ENCODE data around the gene TBC1D16.

Gene TBC1D16

DNA sequence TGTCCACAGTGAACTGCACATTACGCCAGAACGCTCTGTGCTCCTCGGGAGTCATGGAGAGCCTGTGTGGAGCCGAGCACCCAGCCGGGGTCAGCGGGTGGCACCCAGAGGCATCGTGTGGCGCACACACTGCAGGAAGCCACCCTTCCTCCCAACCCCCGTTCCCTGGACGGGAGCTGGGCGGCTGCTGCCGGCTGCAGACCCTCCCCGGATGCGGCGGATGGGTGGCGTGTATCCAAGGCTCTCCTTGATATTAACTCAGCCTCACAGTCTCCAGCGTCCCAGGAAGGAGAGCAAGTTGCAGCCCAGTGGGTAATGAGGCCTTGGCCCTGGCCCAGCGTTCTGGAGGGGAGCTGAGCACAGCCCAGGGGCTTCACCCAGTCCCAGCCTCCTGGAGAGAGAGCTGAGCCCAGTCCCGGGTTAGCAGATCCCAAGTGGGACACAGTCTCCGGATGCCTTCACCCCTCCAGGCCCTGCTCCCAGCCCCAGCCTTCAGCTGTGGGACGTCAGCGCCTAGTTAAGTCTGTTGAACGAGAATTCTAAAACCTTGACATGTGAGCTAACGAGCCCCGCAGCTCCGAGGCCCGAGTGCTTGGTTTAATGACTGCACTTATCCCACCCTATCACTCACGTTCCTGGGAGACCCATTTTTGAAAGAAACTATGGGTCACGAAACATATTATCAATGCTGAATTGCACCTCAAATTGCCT is 86.6 kb downstream of the TBC1D16 start:
- no peak for DNase-seq

DNA sequence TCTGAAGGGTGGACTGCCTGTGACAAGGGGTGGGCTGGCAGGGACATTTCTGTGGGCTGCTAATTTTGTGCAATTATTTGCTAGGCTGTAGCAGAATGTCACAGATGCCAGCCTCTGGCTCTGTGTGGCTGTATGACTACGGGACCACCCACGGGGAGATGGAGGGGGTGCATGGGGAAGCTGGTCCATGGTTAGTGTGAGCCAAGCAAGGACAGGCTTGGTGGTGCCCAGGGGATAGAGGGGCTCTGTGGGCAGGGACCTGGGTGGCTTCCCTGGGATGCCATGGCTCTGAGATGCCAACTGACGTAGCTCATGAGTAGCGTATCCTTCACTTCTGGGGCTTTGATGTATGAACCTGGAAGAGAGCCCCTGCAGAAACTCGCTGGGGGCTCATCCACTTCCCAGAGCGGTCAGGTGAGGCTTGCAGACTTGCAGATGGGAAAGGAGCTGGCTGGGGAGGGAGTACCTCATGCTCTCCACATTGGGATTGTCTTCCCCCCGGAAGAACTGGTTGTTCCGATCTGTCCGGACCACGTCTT is 87.2 kb downstream of the TBC1D16 start:
- DNase-seq: no peak

DNA sequence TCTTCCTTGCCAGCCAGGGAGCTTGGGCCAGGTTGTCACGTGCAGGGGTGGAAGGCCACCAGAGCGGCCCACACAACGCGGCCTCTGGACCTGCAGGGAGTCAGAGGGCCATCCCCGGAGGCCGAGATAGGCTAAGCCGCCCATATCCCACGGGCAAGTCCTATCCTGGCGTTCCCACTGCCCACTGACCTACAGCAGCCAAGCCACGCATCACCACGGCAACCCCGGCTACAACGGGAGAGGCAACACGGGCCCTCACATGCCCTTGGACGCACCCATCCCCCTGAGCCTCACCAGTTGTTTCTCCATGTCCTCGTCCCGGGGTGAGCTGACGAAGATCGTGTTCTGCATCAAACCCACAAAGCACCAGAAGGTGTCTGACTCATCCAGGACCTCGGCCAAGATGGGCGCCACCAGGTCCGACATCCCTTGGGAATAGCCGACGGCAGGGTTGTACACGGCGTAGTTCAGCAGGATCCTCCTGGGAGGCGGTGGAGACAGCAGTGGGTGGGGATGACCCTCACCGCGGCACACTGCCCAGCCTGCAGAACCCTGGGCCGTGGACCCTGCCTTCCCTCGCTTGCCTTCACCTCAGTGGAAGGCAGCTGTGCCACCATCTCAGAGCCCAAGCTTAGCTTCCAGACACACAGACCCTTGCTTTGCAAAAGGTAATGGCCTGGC is 88.2 kb downstream of the TBC1D16 start:
- no peak for DNase-seq

DNA sequence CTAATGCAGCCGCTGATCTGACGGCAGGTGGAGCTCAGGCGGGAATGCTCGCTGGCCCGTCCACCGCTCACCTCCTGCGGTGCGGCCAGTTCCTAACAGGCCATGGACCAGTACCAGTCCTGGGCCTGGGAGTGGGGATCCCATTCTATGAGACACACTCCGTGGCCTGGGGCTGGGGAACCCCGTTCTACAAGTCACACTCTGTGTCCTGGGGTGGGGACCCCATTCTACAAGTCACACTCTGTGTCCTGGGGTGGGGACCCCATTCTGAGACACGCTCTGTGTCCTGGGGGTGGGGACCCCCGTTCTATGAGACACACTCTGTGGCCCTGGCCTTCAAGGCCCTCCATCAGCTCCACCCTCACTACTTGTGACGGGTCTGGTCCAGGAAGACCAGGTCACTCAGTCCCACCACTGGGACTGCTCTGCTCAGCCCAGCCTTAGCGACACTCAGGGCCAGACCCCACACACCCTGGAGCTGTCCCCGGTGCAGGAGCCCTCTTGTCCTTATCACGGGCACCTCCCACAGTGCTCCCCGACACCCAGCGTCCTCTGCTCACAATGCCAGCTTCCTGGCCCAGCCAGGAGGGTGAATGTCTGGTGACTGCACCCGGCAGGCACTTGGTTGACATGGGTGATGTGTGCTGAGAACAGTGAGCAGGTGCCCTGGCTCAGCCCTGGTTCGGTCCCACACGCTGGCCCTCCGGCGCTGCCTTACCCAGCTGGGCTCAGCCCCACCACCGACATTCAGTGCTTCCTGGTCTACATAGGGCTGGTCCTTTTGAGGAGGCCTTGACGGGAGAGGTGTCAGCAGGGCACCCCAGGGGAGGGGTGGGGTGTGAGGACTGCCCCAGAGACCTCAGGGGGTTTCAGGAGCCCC is 89.1 kb downstream of the TBC1D16 start:
- no peak for DNase-seq

DNA sequence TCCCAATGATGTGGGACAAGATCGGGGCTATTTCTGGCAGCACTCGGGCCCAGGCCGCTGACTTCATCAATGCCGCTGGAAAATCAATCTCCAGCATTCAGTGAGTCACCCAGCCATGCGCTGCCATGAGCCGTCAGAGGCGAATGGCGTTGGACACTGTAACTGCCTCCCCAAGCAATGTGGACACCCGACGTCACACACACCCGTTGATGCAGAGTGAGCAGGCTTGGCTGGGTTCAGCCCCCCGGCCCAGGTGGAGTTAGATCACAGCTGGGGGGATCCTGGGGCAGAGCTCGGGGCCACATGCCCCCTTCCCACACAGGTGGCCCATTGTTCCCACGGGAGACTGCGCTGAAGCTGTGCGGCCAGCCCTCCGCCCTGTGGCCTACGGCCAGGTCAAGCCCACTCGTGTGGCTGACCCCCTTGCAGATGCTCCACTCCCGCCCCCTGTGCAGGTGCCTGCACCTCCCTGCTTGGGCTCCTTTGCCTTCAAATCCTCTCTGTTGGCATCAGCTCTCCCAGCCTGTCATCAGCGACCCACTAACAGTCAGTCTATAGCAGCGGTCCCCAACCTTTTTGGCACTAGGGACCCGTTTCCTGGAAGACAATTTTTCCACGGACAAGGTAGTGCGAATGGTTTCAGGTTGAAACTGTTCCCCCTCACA is 89.9 kb downstream of the TBC1D16 start:
- no peak for DNase-seq

DNA sequence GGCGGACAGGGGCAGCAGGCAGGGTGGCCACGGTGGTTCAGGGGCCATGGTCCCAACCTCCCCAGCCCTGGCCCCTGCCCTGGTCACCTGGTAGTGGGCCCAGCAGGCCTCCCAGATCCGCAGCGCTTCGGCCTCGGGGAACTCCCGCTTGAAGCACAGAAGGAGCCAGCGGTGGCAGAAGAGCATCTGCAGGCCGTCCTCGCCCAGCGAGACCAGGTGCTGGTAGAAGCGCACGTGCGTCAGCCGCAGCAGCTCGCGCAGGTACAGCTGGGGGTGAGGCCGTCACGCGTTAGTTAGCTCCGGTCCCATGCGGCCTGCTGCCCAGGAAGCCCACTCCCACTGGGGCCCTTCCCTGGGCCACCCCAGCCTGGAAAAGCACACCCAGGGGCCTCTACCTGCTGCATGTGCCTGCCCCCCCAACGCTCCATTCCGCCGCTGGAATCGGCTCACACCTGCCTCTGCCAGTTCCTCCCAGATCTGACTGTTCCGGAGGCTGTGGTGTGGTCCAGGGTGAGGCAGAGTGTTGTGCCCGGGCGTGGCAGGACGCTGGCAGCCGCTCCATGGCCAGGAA is 90.8 kb downstream of the TBC1D16 start:
- DNase-seq: no peak

DNA sequence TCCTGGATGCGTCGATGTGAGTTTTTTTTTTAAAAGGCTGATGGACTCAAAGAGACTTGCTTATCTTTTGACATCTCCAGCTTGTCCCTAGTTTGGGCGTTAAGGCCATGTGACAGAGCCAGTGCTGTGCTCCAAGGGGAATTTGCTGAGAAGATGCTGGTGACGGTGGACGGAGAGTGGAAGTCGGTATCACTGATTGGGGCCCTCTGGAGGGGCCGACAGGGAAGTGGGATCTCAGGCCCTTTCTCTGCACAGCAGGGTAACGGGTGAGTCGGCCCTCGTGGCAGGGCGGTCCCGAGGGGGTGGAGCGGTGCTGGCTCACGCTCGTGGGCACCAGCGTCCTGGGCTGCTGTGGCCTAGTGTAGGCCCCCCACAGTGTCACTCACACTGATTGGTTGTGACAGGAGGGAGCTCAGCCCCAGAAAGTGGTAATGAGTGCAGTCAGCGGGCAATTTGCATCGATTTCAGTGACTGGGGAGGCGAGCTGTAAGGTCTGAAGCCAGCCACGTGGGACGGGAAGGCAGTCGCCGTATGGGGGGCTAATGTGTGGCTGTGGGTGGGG is 91.3 kb downstream of the TBC1D16 start:
- DNase-seq: no peak

DNA sequence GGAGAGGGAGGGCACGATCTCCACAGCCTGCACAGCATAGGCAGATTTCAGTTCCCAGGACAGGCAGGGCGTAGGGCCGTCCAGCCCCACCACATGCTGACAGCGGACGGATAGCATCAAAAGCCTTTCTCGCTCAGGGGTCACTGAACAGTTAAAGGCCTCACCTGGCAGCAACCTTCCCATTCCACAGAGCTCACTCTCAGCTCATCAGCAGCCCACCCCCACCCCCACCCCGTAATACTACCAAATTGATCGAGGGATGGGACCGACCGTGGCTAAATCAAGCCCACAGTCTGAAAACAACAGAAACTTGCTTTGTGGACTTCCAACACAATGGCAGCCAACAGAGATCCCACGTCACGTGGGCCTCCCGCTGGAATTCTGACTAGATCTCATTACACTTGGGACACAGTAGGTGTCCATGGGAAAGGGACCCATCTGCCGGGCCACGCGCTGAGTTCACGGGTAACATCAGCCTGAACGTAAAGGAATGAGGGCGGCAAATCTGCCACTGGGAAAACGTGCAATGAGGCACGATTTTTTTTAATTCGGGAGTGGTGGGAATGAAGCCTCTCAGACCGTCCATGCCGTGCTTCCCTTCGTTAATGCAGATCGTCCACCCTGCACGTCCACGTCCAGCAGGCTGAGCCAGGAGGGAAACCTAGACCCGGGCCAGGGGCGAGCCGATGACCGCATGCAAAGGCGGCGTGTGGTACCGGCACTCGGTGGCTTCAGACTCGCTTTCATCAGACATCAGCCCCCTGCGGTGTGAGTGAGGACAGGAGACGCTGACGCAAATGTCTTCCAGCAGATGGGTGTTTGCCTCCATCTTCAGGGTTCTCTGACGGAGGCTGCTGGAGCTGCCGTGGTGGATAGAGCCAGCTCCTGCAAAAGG is 92.1 kb downstream of the TBC1D16 start:
- DNase-seq: no peak

DNA sequence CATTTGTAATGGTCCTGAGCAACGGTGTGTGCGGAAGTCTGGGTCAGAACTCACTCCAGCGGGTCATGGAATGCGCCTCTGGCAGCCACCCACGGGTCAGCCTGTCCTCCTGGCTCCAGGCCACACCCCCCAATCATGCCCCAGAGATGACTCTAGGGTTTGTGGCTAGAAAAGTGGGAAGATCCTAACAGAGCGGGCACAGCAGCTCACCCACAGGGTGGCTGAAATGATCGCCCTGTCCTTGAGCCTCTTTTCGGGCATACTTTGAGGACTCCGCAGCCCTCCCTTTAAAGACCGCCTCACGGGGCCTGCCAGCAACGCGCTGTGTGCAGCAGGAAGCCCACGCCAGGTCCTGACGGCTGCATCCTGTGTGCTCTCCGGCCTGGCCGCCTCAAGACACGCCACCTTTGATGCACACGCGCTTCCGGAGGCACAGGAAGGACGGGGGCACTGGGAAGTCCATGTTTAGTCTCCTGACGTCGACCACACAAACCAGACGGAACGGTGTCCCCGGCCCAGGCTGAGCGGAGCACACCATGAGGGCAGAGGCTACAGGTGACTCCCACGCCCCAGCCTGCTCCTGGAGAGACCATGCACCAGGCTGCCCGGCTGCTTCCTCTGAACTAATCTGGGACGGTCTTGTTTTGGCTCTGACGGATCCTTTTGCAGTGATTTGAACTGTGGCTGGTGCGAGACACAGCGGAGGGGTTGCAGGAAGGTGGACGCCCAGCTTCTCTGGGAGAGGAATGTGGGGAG is 92.9 kb downstream of the TBC1D16 start:
- no peak for DNase-seq

DNA sequence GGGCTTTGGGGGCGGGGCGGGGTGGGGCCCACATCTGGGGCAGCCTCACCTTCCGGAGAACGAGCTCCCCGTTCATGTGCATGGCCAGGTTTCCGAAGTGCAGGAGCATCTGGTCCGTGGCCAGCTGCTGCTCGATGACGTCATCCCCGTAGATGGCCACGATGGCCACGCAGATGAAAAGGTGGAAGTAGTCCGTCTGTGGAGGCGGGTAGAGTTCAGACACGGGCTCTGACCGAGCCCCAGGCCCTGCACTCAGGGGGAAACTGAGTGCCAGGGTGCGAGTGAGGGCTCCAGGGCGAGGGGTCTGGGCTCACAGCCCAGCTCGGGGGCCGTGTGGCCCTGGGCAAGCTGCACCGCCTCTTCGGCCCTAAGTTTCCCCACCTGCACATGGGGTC is 93.7 kb downstream of the TBC1D16 start:
- no peak for DNase-seq

DNA sequence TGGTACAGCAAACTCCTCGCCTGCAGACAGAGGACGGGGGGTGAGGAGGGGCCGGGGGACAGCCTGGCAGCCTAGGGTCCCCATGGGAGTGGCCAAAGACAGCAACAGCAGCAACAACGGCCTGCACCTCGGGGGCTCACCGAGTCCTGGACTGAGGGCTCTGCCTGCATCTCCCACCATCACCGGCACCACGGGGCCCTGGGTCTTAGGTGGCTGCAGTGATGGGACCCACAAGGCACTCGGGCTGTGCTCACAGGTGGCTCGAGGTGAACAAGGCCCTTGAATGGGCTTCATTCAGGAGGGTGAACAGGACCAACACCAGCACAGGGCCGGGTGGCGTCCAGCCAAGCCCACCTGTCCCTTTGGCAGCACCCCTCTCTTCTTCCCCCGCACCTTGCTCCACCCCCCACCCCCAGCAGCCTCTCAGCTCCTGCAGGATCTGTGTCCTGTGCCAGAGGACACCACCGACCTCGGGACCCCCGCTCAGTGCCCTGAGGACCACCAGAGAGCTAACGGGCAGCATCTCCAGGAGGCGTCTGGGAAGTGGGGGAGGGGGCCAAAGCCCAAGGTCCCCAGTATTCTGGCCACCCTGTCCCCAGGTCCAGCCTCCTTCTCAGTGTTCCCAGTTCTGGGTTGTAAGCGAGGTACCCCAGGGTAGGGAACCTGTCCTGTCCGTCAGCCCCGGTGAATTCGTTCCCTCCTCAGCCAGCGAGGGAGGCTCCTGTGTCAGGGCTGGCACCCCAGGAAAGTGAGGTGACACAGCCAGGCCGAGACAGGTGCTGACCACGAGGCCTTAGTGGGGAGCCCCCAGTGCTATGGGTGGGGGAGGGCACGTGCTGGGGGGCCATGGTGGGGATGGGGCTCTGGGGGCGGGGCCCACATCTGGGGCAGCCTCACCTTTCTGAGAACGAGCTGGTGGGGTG is 94.3 kb downstream of the TBC1D16 start:
- no peak for DNase-seq

DNA sequence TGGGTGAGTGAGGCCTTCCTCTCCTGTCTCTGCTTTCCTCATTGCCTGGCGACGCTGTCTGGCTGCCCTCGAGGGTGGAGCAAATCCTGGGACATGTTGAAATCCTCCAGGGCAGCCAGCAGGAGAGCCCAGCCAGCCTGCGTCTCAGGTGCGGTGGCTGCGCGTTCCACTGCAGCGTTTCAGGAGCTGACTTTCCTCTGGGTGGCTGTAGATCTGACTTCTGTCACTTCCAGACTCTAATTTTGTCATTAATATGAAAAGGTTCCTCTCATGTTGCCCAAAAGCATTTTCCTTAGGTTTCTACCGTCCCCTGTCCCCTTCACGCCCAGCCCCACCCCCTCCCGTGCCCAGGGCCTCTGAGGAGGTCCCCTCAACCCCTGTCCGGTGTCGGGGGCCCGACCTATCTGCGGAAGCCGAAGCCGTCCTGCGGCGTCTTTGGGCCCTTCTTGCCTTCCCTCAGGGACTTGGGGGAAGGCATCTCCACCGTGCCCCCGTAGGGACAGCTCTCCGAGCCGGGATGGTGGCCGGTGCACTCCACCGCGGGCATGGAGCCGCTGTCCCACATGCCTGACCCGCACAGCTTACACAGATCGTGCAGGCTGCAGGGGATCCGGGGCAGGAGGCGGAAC is 95.1 kb downstream of the TBC1D16 start:
- no peak for DNase-seq

DNA sequence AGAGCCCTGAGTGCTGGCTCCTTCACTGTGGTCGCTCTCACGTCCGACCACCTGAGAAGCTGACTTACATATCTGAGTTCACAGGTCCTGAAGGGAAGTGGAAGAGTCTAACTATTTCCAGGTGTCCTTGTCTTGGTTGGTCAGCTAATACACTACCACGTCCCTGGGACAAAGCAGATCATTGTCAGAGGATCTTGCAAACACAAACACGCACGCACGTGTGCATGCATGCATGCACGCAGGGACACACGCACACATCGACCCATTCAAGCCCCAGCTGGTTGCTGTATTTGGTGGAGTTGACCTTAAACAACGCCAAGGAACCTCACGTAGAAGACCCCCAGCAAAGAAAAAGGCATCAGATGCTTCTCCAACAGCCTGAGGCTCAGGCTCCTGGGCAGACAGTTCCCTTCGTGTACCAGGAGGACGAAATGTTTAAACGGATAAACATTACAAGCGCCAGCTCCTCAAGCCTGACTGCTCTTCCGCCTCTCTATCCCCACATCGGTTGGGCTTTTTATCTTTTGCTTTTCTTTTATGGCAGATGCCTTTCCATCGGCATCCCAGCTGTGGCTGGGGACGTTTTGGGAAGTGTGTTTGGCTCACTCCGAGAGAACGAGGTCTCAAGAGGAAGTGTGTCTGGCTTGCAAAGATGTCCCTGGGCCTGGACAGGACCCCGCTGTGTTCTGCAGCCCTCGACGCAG is 95.8 kb downstream of the TBC1D16 start:
- no peak for DNase-seq

DNA sequence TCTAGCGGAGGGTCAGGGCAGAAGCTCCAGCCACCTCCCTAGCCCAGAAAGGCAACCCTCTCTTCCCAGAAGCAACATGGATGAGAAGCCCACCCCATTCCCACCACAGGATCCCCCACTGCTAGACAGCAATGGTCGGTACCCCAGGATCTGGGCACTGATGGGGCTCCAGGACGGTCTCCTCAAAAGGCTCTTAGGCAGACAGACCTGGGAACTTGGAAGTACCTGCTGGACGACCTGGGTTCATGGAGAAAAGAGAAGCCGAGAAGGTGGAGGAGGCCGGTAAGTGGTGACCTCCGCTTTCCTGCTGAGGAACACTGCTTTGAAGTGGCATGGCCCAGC is 96.6 kb downstream of the TBC1D16 start:
- no peak for DNase-seq

DNA sequence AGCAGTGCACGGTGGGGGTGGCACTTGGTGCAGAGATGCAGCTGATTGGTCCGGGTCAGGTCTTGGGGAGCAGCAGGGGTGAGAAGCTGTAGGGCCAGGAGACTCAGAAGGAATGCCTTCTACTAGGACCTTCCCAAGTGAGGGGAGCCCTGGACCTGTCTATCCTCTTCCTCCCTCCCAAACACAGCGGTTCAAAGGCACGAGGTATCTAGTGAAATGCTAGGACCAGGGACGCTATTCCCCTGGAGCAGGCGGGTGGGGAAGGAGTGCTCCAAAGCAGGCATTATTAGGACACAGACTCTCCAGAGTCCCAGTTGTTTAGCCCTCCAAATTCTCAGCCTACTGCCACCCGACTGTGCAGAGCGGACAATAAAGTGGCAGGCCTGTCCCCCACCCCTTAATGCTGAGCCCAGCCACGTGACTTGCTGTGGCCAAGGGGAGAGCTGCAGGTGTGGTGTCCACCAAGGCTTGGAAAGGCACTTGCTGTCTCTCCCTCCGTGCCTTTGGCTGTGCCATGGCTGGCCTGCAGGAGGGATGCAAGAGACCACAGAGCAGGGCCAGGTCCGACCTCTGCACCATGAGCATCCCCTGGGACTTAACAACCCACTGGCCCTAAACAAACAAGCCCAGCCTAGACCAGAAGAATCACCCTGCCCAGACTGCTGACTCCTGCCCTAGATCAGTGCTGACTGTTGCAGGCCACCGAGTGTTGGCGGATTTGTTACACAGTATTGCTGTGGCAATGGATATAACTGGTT is 97.2 kb downstream of the TBC1D16 start:
- DNase-seq: no peak

DNA sequence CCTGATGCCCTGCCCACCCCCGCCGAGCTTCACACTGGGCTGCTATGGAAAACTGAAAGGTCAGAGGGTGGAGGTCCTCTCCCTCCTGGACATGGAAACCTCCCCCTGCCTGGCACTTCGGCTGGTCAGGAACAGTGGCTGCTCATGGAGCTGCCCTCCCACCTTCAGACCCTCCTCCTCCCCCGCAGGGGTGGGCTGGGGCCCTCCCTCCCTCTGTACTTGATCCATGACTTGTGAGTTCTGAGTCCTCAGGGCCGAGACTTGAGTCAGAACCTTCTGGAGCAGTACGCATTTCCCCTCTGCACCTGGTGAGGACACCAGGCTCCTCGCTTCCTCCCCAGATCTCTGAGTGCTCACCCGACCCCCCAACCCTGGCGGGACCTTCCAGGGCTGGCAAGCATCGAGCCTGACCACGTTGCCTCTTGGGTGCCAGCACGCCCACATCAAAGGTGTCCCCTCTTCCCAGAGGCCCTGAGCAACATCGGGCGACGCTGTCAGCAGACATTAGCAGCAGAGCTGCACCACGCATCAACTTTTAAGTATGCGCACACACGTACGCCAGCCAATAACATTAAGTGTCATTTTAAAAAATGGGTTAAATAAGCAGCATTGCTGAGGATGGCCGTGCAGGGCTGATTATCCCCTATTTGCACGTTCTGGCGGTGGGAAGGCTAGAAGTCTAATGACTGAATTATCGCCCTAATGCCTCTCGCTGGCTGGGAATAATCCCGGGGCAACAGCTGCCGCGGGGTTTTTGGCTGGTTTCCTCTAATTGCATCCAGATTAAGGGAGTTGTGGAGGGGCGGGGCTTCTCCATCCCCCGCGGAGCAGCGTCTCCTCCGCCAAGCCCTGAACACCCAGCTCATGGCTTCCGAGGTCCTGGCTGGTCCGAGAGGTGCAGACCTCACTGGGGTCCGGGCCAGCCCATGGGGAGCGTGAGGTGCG is 98.0 kb downstream of the TBC1D16 start:
- DNase-seq: no peak
